ENCODE results near the gene WSCD2. TPM values are rescaled to one million over a fixed set of nuclear protein-coding genes. Genes with fewer than 3 reads are reported as not detected.

The WSCD2 gene
- polyA plus RNA-seq, 3 donors: not detected

GRCh38 chr12:108112832-108113556 lies 16.1 kb upstream of the WSCD2 start:
- H3K27ac Mint-ChIP-seq: no peak overlapping the region
- WGBS (ENCODE audit: insufficient coverage): 90% methylated on average over 7 of the region's 11 CpGs
- H3K4me1 Mint-ChIP-seq: peaks cover 2% of the 10 kb centered on the region
- H3K4me3 Mint-ChIP-seq: no peak overlapping the region
- Histone ChIP-seq H3K4me2 (replicated peaks; ENCODE audit: extremely low read depth, low read length, poor library complexity, severe bottlenecking) (no peak overlapping the region), H3K27ac (ENCODE audit: low read depth in 1 of 2, low read length in 2 of 2) (no peak overlapping the region), H3K9ac (ENCODE audit: insufficient read depth, low read length, poor library complexity, severe bottlenecking) (no peak overlapping the region), H2AFZ (ENCODE audit: insufficient read depth, low read depth, low read length, poor library complexity, severe bottlenecking) (no peak overlapping the region), H3K4me3 (replicated peaks in 1 of 3; ENCODE audit: low read depth in 2 of 3, low read length in 3 of 3) (no peak overlapping the region), H3K79me2 (ENCODE audit: insufficient read depth, low read length) (no peaks in the 10 kb centered on the region), H3K4me1 (ENCODE audit: control insufficient read depth in 1 of 2, insufficient read depth in 2 of 2, low read length in 2 of 2) (no peaks in the 10 kb centered on the region), H3K27me3 (ENCODE audit: control insufficient read depth in 2 of 2, insufficient read depth in 2 of 2, low read length in 2 of 2) (no peaks in the 10 kb centered on the region), H3K36me3 (replicated peaks in 1 of 2; ENCODE audit: control insufficient read depth in 1 of 2, insufficient read depth in 2 of 2, low read length in 2 of 2) (no peaks in the 10 kb centered on the region), H4K20me1 (ENCODE audit: insufficient read depth, low read length) (no peaks in the 10 kb centered on the region), H3K9me3 (replicated peaks in 1 of 2; ENCODE audit: control insufficient read depth in 1 of 2, insufficient read depth in 1 of 2, low read length in 2 of 2) (no peaks in the 10 kb centered on the region)
- TF ChIP-seq CTCF (IDR thresholded peaks at IDR 0.05): no peak
- no peaks in the 10 kb centered on the region for H3K36me3 Mint-ChIP-seq
- no peak for DNase-seq
- intact Hi-C loops (cut with micrococcal nuclease): no loop called here
- peaks cover 5 to 12% (median 6%) of the 10 kb centered on the region in 3 donors for H3K27me3 Mint-ChIP-seq (ENCODE audit: low read depth in 3 of 3)
- H3K9me3 Mint-ChIP-seq: no peaks in the 10 kb centered on the region

- 76% methylated on average over 6 of the region's 7 CpGs for WGBS (ENCODE audit: insufficient coverage)
- Histone ChIP-seq H3K27ac (ENCODE audit: low read depth in 1 of 2, low read length in 2 of 2) (no peak overlapping the region), H3K9ac (ENCODE audit: insufficient read depth, low read length, poor library complexity, severe bottlenecking) (no peak overlapping the region), H3K79me2 (ENCODE audit: insufficient read depth, low read length) (no peaks in the 10 kb centered on the region), H3K9me3 (replicated peaks in 1 of 2; ENCODE audit: control insufficient read depth in 1 of 2, insufficient read depth in 1 of 2, low read length in 2 of 2) (no peaks in the 10 kb centered on the region), H3K27me3 (ENCODE audit: control insufficient read depth in 2 of 2, insufficient read depth in 2 of 2, low read length in 2 of 2) (no peaks in the 10 kb centered on the region), H3K4me3 (replicated peaks in 1 of 3; ENCODE audit: low read depth in 2 of 3, low read length in 3 of 3) (no peak overlapping the region), H3K4me1 (ENCODE audit: control insufficient read depth in 1 of 2, insufficient read depth in 2 of 2, low read length in 2 of 2) (no peaks in the 10 kb centered on the region), H2AFZ (ENCODE audit: insufficient read depth, low read depth, low read length, poor library complexity, severe bottlenecking) (no peak overlapping the region), H3K36me3 (replicated peaks in 1 of 2; ENCODE audit: control insufficient read depth in 1 of 2, insufficient read depth in 2 of 2, low read length in 2 of 2) (no peaks in the 10 kb centered on the region), H3K4me2 (replicated peaks; ENCODE audit: extremely low read depth, low read length, poor library complexity, severe bottlenecking) (no peak overlapping the region), H4K20me1 (ENCODE audit: insufficient read depth, low read length) (no peaks in the 10 kb centered on the region)
- Mint-ChIP-seq H3K27ac (no peak overlapping the region), H3K9me3 (peaks cover 0 to 6% (median 0%) of the 10 kb centered on the region in 7 donors), H3K4me1 (peaks cover 4% of the 10 kb centered on the region), H3K27me3 (ENCODE audit: low read depth in 3 of 3) (peaks cover 6 to 9% (median 7%) of the 10 kb centered on the region in 3 donors), H3K36me3 (no peaks in the 10 kb centered on the region), H3K4me3 (no peak overlapping the region)
- no peak for DNase-seq
- intact Hi-C loops (cut with micrococcal nuclease): no loop called here
- TF ChIP-seq CTCF (IDR thresholded peaks at IDR 0.05): no peak
Observed at GRCh38 chr12:108115123-108116121, 13.7 kb upstream of the WSCD2 start.
